NB4 (cell line): ENCODE results near the gene GLUD1.
"Not testable (repeated sequence)": the region's sequence is repeated elsewhere in the genome, so short reads cannot be mapped to it uniquely, and the experiment has no call there.

Experiments used
- CTCF ChIP-seq: IDR thresholded peaks from one replicate; pipeline ENCODE4 v1.5.1; 2012; ENCODE audit warnings: low read depth, low read length
- POLR2A ChIP-seq: IDR thresholded peaks from 2 replicates; pipeline ENCODE4 v1.6.1; 2011; ENCODE audit warnings: mild to moderate bottlenecking; ENCODE audit not compliant: insufficient read length; ENCODE audit errors: extremely low read depth

- not testable (repeated sequence) for TF ChIP-seq CTCF, POLR2A
These were observed 42.8 kb upstream of the GLUD1 start for GRCh38 chr10:87137478-87137877.
